SK-N-MC (cell line): ENCODE data around the gene UBAC2.

ENCODE experiments used
- EZH2 ChIP-seq: fragments of 200-600 bp; sonication (generic); IDR thresholded peaks from one replicate; pipeline ENCODE4 v1.6.1; 2017; ENCODE audit warnings: antibody characterized with exemption
- FOXP2 ChIP-seq: optimal IDR thresholded peaks from 2 replicates; pipeline ENCODE3; 2011; ENCODE audit warnings: mild to moderate bottlenecking, moderate library complexity; ENCODE audit not compliant: insufficient read depth; ENCODE audit errors: extremely low read length, control extremely low read depth
- POLR2AphosphoS5 ChIP-seq: IDR thresholded peaks from 2 replicates; pipeline ENCODE4 v1.6.1; 2012; ENCODE audit warnings: mild to moderate bottlenecking, low read depth, low read length, borderline replicate concordance

DNA sequence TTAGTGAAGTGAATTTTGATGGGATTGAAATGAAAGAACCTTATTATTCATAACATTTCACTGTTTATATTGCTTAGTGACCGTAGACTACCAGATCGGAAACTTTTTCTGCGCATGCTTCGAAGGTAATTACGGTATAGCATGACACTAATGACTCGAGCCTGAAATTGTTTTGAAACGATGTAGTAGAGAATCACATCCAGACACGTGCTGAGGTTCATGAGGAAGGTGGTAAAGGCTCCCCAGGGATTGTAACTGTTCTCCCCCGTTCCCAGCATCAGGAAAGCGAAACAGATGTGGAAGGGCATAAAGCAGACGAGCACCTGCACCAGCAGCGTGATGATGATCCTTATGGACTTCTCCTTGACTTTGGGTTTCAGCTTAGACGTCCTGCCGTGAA is 54.2 kb downstream of the UBAC2 start:
- TF ChIP-seq EZH2: no peak
- no peak for TF ChIP-seq FOXP2
- TF ChIP-seq POLR2AphosphoS5: no peak
